ENCODE measurements around the gene CYP2A7. TPM values are rescaled to one million over a fixed set of nuclear protein-coding genes. Genes with fewer than 3 reads are reported as not detected.
"Not testable (repeated sequence)": the region's sequence is repeated elsewhere in the genome, so short reads cannot be mapped to it uniquely, and the experiment has no call there.

CYP2A7 gene
- total RNA-seq = not detected

- not testable (repeated sequence) for H3K4me1 ChIP-seq (ENCODE audit: insufficient read depth, low read length); H3K9me3 ChIP-seq (ENCODE audit: low read depth, low read length); H3K4me3 ChIP-seq (ENCODE audit: low read length); H3K27me3 ChIP-seq (ENCODE audit: insufficient read depth, low read length)
Observed at GRCh38 chr19:40882062-40882461, at the start of gene CYP2A7. TSS of gene CYP2A7 (minus strand) at chr19:40882231. CDS start at chr19:40882210, 21 bp downstream.

GRCh38 chr19:40930799-40931198 is 48.8 kb upstream of the CYP2A7 start:
- not testable (repeated sequence) for H3K4me3 ChIP-seq (ENCODE audit: low read length); H3K27me3 ChIP-seq (ENCODE audit: insufficient read depth, low read length); H3K9me3 ChIP-seq (ENCODE audit: low read depth, low read length); H3K4me1 ChIP-seq (ENCODE audit: insufficient read depth, low read length)

GRCh38 chr19:40929942-40930341 is 47.9 kb upstream of the CYP2A7 start:
- not testable (repeated sequence) for H3K9me3 ChIP-seq (ENCODE audit: low read depth, low read length); H3K27me3 ChIP-seq (ENCODE audit: insufficient read depth, low read length); H3K4me1 ChIP-seq (ENCODE audit: insufficient read depth, low read length); H3K4me3 ChIP-seq (ENCODE audit: low read length)

- no peak overlapping the region for H3K4me3 ChIP-seq (ENCODE audit: low read length)
- H3K4me1 ChIP-seq (ENCODE audit: insufficient read depth, low read length) = no peaks in the 10 kb centered on the region
- H3K9me3 ChIP-seq (ENCODE audit: low read depth, low read length) = no peaks in the 10 kb centered on the region
- no peaks in the 10 kb centered on the region for H3K27me3 ChIP-seq (ENCODE audit: insufficient read depth, low read length)
Observed at GRCh38 chr19:40928850-40929249, 46.8 kb upstream of the CYP2A7 start.

GRCh38 chr19:40927567-40927966 is 45.5 kb upstream of the CYP2A7 start:
- no peaks in the 10 kb centered on the region for H3K4me1 ChIP-seq (ENCODE audit: insufficient read depth, low read length)
- H3K4me3 ChIP-seq (ENCODE audit: low read length) = no peak overlapping the region
- no peaks in the 10 kb centered on the region for H3K9me3 ChIP-seq (ENCODE audit: low read depth, low read length)
- H3K27me3 ChIP-seq (ENCODE audit: insufficient read depth, low read length) = no peaks in the 10 kb centered on the region

- H3K27me3 ChIP-seq (ENCODE audit: insufficient read depth, low read length); H3K4me1 ChIP-seq (ENCODE audit: insufficient read depth, low read length); H3K4me3 ChIP-seq (ENCODE audit: low read length); H3K9me3 ChIP-seq (ENCODE audit: low read depth, low read length): not testable (repeated sequence)
Observed at GRCh38 chr19:40926276-40926675, 44.2 kb upstream of the CYP2A7 start.

- Histone ChIP-seq H3K4me3 (ENCODE audit: low read length) (no peak overlapping the region), H3K27me3 (ENCODE audit: insufficient read depth, low read length) (no peaks in the 10 kb centered on the region), H3K9me3 (ENCODE audit: low read depth, low read length) (peaks cover 11% of the 10 kb centered on the region), H3K4me1 (ENCODE audit: insufficient read depth, low read length) (no peaks in the 10 kb centered on the region)
Observed at GRCh38 chr19:40923934-40924391, 41.9 kb upstream of the CYP2A7 start.

GRCh38 chr19:40922237-40923160 is 40.5 kb upstream of the CYP2A7 start:
- not testable (repeated sequence) for H3K4me3 ChIP-seq (ENCODE audit: low read length); H3K4me1 ChIP-seq (ENCODE audit: insufficient read depth, low read length); H3K27me3 ChIP-seq (ENCODE audit: insufficient read depth, low read length)
- peaks cover 13% of the 10 kb centered on the region for H3K9me3 ChIP-seq (ENCODE audit: low read depth, low read length)

GRCh38 chr19:40921005-40921897 is 39.2 kb upstream of the CYP2A7 start:
- H3K4me3 ChIP-seq (ENCODE audit: low read length) = no peak overlapping the region
- peaks cover 13% of the 10 kb centered on the region for H3K9me3 ChIP-seq (ENCODE audit: low read depth, low read length)
- no peaks in the 10 kb centered on the region for H3K4me1 ChIP-seq (ENCODE audit: insufficient read depth, low read length)
- no peaks in the 10 kb centered on the region for H3K27me3 ChIP-seq (ENCODE audit: insufficient read depth, low read length)

- no peak overlapping the region for H3K4me3 ChIP-seq (ENCODE audit: low read length)
- H3K9me3 ChIP-seq (ENCODE audit: low read depth, low read length) = peaks cover 13% of the 10 kb centered on the region
- no peaks in the 10 kb centered on the region for H3K4me1 ChIP-seq (ENCODE audit: insufficient read depth, low read length)
- no peaks in the 10 kb centered on the region for H3K27me3 ChIP-seq (ENCODE audit: insufficient read depth, low read length)
Observed at GRCh38 chr19:40920300-40921004, 38.4 kb upstream of the CYP2A7 start.

GRCh38 chr19:40919530-40920299 is 37.7 kb upstream of the CYP2A7 start:
- not testable (repeated sequence) for H3K4me3 ChIP-seq (ENCODE audit: low read length); H3K27me3 ChIP-seq (ENCODE audit: insufficient read depth, low read length); H3K4me1 ChIP-seq (ENCODE audit: insufficient read depth, low read length)
- H3K9me3 ChIP-seq (ENCODE audit: low read depth, low read length) = peaks cover 13% of the 10 kb centered on the region

- not testable (repeated sequence) for H3K4me3 ChIP-seq (ENCODE audit: low read length); H3K27me3 ChIP-seq (ENCODE audit: insufficient read depth, low read length); H3K4me1 ChIP-seq (ENCODE audit: insufficient read depth, low read length)
- peaks cover 13% of the 10 kb centered on the region for H3K9me3 ChIP-seq (ENCODE audit: low read depth, low read length)
Observed at GRCh38 chr19:40918303-40918702, 36.3 kb upstream of the CYP2A7 start.

GRCh38 chr19:40908976-40909375 is 26.9 kb upstream of the CYP2A7 start:
- H3K4me1 ChIP-seq (ENCODE audit: insufficient read depth, low read length) = peaks cover 6% of the 10 kb centered on the region
- no peaks in the 10 kb centered on the region for H3K9me3 ChIP-seq (ENCODE audit: low read depth, low read length)
- no peak overlapping the region for H3K4me3 ChIP-seq (ENCODE audit: low read length)
- H3K27me3 ChIP-seq (ENCODE audit: insufficient read depth, low read length) = no peaks in the 10 kb centered on the region

- Histone ChIP-seq H3K4me1 (ENCODE audit: insufficient read depth, low read length) (peaks cover 6% of the 10 kb centered on the region), H3K27me3 (ENCODE audit: insufficient read depth, low read length) (no peaks in the 10 kb centered on the region), H3K9me3 (ENCODE audit: low read depth, low read length) (no peaks in the 10 kb centered on the region), H3K4me3 (ENCODE audit: low read length) (no peak overlapping the region)
Observed at GRCh38 chr19:40907968-40908735, 26.1 kb upstream of the CYP2A7 start.
